ENCODE measurements around the gene MIB1. TPM values are rescaled to one million over a fixed set of nuclear protein-coding genes. Genes with fewer than 3 reads are reported as not detected.

Gene MIB1
- total RNA-seq, 1 donor from 2014 or later: 21.6 TPM

DNA sequence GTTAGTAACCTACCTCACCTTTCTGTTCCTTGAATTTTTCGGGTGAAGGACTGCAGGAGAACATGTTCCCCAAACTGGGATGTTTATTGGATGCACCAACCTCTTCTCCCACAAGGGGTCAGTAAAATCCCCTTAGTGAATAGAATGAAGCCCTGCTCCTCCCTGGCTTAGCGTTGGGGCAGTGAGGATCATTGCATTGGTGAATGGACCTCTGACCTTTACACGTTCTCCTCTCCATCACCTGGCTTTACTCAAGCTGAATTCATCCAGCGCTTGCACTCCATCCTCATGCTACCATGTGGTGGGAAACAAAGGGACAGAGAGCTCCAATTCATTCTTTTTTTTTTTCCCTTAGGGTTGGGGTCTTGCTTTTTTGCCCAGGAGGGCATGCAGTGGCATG, 157.2 kb downstream of the MIB1 start:
- intact Hi-C loops (cut with DNase I): no loop called here
- H3K4me1 ChIP-seq: no peaks in the 10 kb centered on the region
- H3K9me3 ChIP-seq: no peaks in the 10 kb centered on the region
- TF ChIP-seq POLR2AphosphoS5 (IDR thresholded peaks at IDR 0.05; ENCODE audit: insufficient read depth in 1 of 2, low read depth in 1 of 2) (no peak), POLR2A (IDR thresholded peaks at IDR 0.05) (no peak)
- TF ChIP-seq, protein P1, sequence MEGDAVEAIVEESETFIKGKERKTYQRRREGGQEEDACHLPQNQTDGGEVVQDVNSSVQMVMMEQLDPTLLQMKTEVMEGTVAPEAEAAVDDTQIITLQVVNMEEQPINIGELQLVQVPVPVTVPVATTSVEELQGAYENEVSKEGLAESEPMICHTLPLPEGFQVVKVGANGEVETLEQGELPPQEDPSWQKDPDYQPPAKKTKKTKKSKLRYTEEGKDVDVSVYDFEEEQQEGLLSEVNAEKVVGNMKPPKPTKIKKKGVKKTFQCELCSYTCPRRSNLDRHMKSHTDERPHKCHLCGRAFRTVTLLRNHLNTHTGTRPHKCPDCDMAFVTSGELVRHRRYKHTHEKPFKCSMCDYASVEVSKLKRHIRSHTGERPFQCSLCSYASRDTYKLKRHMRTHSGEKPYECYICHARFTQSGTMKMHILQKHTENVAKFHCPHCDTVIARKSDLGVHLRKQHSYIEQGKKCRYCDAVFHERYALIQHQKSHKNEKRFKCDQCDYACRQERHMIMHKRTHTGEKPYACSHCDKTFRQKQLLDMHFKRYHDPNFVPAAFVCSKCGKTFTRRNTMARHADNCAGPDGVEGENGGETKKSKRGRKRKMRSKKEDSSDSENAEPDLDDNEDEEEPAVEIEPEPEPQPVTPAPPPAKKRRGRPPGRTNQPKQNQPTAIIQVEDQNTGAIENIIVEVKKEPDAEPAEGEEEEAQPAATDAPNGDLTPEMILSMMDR (IDR thresholded peaks at IDR 0.05): peak in 2 of 3 experiments; percentile 35
- no peaks in the 10 kb centered on the region for H3K36me3 ChIP-seq
- H3K27me3 ChIP-seq: no peaks in the 10 kb centered on the region
- H3K4me3 ChIP-seq: no peak overlapping the region
- DNase-seq (ENCODE audit: extremely low spot score in 2 of 2): no peak
- H3K27ac ChIP-seq: no peak overlapping the region

DNA sequence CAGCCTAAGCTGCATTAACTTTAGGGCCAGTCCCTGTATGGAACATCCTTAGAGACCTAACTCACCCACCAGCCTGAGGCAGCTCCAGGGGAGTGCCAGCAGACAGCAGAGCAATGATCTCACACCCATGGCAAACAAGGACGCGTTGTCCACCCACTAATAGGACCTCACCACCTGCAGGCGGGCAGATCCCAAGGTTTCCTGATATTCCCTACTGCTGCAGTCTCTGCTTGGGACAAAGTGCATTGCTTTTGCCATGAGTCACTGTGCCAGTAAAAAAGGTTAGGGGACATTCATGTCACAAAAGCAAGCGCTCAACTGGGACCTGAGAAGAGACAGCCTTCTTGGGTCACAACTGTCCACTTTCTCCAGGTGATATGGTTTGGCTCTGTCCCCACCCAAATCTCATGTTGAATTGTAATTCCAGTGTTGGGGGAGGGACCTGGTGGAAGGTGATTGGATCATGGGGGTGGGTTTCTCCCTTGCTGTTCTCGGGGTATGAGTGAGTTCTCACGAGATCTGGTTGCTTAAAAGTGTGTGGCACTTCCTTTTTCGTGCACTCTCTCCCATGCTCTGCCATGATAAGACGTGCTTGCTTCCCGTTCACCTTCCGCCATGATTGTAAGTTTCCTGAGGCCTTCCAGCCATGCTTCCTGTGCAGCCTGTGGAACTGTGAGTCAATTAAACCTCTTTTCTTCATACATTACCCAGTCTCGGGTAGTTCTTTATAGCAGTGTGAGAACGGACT, 160.2 kb downstream of the MIB1 start:
- no peak overlapping the region for H3K27ac ChIP-seq
- TF ChIP-seq POLR2AphosphoS5 (IDR thresholded peaks at IDR 0.05; ENCODE audit: insufficient read depth in 1 of 2, low read depth in 1 of 2): no peak
- TF ChIP-seq, protein P1 (IDR thresholded peaks at IDR 0.05): no peak
- TF ChIP-seq POLR2A (IDR thresholded peaks at IDR 0.05): no peak
- intact Hi-C loops (cut with DNase I): no loop called here

DNA sequence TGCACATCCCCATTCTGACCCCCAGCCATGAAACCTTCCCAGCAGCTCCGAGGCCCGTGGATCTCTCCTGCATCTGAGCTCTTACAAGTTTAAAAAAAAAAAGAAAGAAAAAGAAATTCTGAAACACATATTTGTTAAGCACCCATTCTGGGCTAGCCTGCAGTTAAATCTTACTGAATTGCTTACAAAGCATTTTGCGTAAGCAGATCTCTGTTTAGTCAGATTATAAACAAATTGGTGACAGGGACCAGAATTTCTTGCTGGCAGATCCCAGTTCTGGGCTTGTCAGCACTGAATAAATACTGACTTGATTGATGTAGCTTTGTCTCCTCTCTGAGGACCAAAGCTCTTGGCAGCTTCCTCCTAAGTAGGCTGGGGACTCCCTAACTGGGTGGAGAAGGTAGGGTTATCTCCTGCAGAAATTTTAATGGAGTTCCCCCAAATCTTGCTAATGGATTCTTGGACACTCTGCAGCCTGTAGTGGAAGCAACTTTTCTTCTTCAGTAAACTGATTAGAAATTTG, 160.9 kb downstream of the MIB1 start:
- intact Hi-C loops (cut with DNase I): no loop called here
- no peaks in the 10 kb centered on the region for H3K9me3 ChIP-seq
- H3K4me1 ChIP-seq: peaks cover 4% of the 10 kb centered on the region
- TF ChIP-seq, protein P1 (IDR thresholded peaks at IDR 0.05): no peak
- no peak for TF ChIP-seq POLR2A (IDR thresholded peaks at IDR 0.05)
- TF ChIP-seq POLR2AphosphoS5 (IDR thresholded peaks at IDR 0.05; ENCODE audit: insufficient read depth in 1 of 2, low read depth in 1 of 2): no peak
- no peak overlapping the region for H3K4me3 ChIP-seq
- no peak overlapping the region for H3K27ac ChIP-seq
- H3K27me3 ChIP-seq: no peaks in the 10 kb centered on the region
- H3K36me3 ChIP-seq: no peaks in the 10 kb centered on the region
- no peak for DNase-seq (ENCODE audit: extremely low spot score in 2 of 2)

More for the DNA sequence above, 160.2 kb downstream of the MIB1 start:
- no peak overlapping the region for H3K4me3 ChIP-seq
- H3K27me3 ChIP-seq: no peaks in the 10 kb centered on the region
- H3K4me1 ChIP-seq: peaks cover 4% of the 10 kb centered on the region
- H3K9me3 ChIP-seq: no peaks in the 10 kb centered on the region
- DNase-seq (ENCODE audit: extremely low spot score in 2 of 2): no peak
- no peaks in the 10 kb centered on the region for H3K36me3 ChIP-seq

DNA sequence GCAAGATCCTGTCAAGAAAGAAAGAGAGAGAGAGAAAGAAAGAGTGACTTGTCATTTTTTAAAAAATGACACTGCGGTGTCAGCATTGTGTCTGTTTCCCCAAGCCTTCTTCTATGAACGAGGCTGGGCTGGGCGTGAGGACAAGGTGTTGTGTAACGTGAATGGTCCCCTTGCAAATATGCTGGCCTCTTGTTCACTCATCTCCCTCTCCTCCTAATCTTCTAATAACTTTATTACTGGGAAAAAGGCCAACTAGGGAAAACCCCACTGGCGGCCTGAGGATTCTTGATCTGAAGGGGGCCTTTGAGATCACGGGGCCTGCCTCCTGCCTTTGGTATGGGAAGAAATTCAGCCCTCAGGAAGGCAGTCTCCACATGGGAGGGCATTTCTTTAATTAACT, 163.1 kb downstream of the MIB1 start:
- Histone ChIP-seq H3K4me1 (peaks cover 4% of the 10 kb centered on the region), H3K36me3 (no peaks in the 10 kb centered on the region), H3K9me3 (no peaks in the 10 kb centered on the region), H3K27me3 (no peaks in the 10 kb centered on the region), H3K4me3 (no peak overlapping the region), H3K27ac (no peak overlapping the region)
- intact Hi-C loops (cut with DNase I): no loop called here
- no peak for DNase-seq (ENCODE audit: extremely low spot score in 2 of 2)
- TF ChIP-seq, protein P1 (IDR thresholded peaks at IDR 0.05): no peak
- TF ChIP-seq POLR2A (IDR thresholded peaks at IDR 0.05) (no peak), POLR2AphosphoS5 (IDR thresholded peaks at IDR 0.05; ENCODE audit: insufficient read depth in 1 of 2, low read depth in 1 of 2) (no peak)

DNA sequence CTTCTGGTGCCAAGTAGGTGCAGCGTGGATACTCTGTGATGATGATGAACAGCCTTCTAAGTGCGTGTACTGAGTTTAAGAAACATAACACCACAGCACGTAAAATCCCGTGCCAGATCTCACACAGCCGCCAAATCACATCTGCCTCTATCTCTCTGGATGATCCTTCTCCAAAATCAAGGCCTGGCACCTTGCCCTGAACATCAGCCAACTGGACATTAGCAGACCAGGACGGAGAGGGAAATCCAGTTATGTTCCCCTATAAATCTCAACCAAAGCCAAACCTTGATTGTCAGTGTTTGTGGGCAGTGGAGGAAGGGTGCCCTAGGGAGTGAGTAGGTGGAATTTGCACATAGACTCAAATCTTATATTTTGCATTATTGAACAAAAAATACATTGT, 164.3 kb downstream of the MIB1 start:
- Histone ChIP-seq H3K4me3 (no peak overlapping the region), H3K4me1 (peaks cover 4% of the 10 kb centered on the region), H3K9me3 (no peaks in the 10 kb centered on the region), H3K36me3 (no peaks in the 10 kb centered on the region), H3K27ac (no peak overlapping the region), H3K27me3 (no peaks in the 10 kb centered on the region)
- TF ChIP-seq, protein P1 (IDR thresholded peaks at IDR 0.05): no peak
- TF ChIP-seq POLR2AphosphoS5 (IDR thresholded peaks at IDR 0.05; ENCODE audit: insufficient read depth in 1 of 2, low read depth in 1 of 2) (no peak), POLR2A (IDR thresholded peaks at IDR 0.05) (no peak)
- no peak for DNase-seq (ENCODE audit: extremely low spot score in 2 of 2)
- intact Hi-C loops (cut with DNase I): no loop called here

All from vagina (tissue), 2 donors.